H1 (cell line): ENCODE measurements around the gene ATP9B. TPM values are rescaled to one million over a fixed set of nuclear protein-coding genes. Genes with fewer than 3 reads are reported as not detected.

Experiments used
- CTCF ChIA-PET: fragments of 300-600 bp; sonication (Branson Sonifier 250); formaldehyde crosslinking; loops from one replicate; lab custom pipeline; 2021; ENCODE audit not compliant: partially characterized antibody; lab: Charles Lee
- POLR2A ChIA-PET: fragments of 300-600 bp; sonication (Branson Sonifier 250); formaldehyde crosslinking; loops from one replicate; lab custom pipeline; 2021; ENCODE audit warnings: inconsistent platforms; ENCODE audit not compliant: partially characterized antibody; lab: Charles Lee
- DNase-seq, 2 experiments: peaks; one replicate each; pipeline versions ENCODE4 v3.0.0 to v3.0.0-alpha.2; 2010 to 2022; ENCODE audit warnings: low spot score in 2 of 2, low read depth in 1 of 2, mixed read lengths in 1 of 2
- FAIRE-seq: peaks from 2 replicates; lab custom pipeline; 2011; peaks lifted over from hg19 to GRCh38; lab: Jason Lieb, UNC
- H2AFZ ChIP-seq: 2 replicates; pipeline ENCODE4 v1.8.1; 2012; ENCODE audit warnings: low read length, inconsistent platforms
- H2AK5ac ChIP-seq: 2 replicates; pipeline ENCODE4 v1.6.1; 2013; ENCODE audit warnings: low read depth, low read length
- H2BK120ac ChIP-seq: replicated peaks from 2 replicates; pipeline ENCODE3; 2013; ENCODE audit warnings: low read depth, low read length, inconsistent platforms
- H2BK12ac ChIP-seq: 2 replicates; pipeline ENCODE4 v1.6.1; 2013; ENCODE audit warnings: low read depth, low read length
- H2BK15ac ChIP-seq: 2 replicates; pipeline ENCODE4 v1.6.1; 2013; ENCODE audit warnings: low read length
- H2BK20ac ChIP-seq: 2 replicates; pipeline ENCODE4 v1.6.1; 2013; ENCODE audit warnings: low read length
- H2BK5ac ChIP-seq: 2 replicates; pipeline ENCODE4 v1.6.1; 2013; ENCODE audit warnings: low read depth, low read length
- H3K14ac ChIP-seq: 2 replicates; pipeline ENCODE4 v1.6.1; 2013; ENCODE audit warnings: inconsistent platforms; ENCODE audit not compliant: insufficient read length
- H3K18ac ChIP-seq: 2 replicates; pipeline ENCODE4 v1.6.1; 2013; ENCODE audit warnings: low read length; ENCODE audit errors: extremely low read depth
- H3K23ac ChIP-seq: 2 replicates; pipeline ENCODE4 v1.6.1; 2013; ENCODE audit warnings: inconsistent platforms; ENCODE audit not compliant: insufficient read length
- H3K23me2 ChIP-seq: 2 replicates; pipeline ENCODE4 v1.6.1; 2013; ENCODE audit warnings: low read depth, low read length
- H3K27ac ChIP-seq: 2 replicates; pipeline ENCODE4 v1.6.1; 2011; ENCODE audit warnings: low read depth, low read length, inconsistent platforms
- H3K27me3 ChIP-seq, 4 experiments: replicated peaks in 1 of 4; 1 replicate in 1 of 4; 2 replicates in 3 of 4; pipeline versions ENCODE4 v1.6.1 to v1.8.1; 2011 to 2013; ENCODE audit warnings: low read length in 3 of 4, mild to moderate bottlenecking in 3 of 4, inconsistent platforms in 2 of 4, mixed read lengths in 2 of 4, moderate library complexity in 1 of 4; ENCODE audit not compliant: control insufficient read depth in 3 of 4, insufficient read depth in 3 of 4; ENCODE audit errors: extremely low read depth in 1 of 4
- H3K36me3 ChIP-seq, 4 experiments: 2 replicates each; pipeline versions ENCODE4 v1.6.1 to v1.8.1; 2011 to 2013; ENCODE audit warnings: mild to moderate bottlenecking in 4 of 4, low read length in 3 of 4, moderate library complexity in 2 of 4, control low read depth in 1 of 4, inconsistent platforms in 1 of 4; ENCODE audit not compliant: insufficient read depth in 4 of 4, control insufficient read depth in 2 of 4
- H3K4ac ChIP-seq: replicated peaks from 2 replicates; pipeline ENCODE3; 2013; ENCODE audit warnings: low read length, low read depth, mixed read lengths, inconsistent platforms; ENCODE audit not compliant: insufficient read length
- H3K4me1 ChIP-seq, 4 experiments: replicated peaks in 1 of 4; 1 replicate in 1 of 4; 2 replicates in 3 of 4; pipeline versions ENCODE4 v1.6.1 to v1.8.1; 2011 to 2013; ENCODE audit warnings: low read length in 3 of 4, inconsistent platforms in 2 of 4, mixed read lengths in 1 of 4; ENCODE audit not compliant: insufficient read depth in 4 of 4, control insufficient read depth in 3 of 4
- H3K4me2 ChIP-seq, 2 experiments: 2 replicates each; pipeline versions ENCODE4 v1.6.1 to v1.8.1; 2011 to 2013; ENCODE audit warnings: low read depth in 2 of 2, low read length in 2 of 2, control low read depth in 1 of 2, inconsistent platforms in 1 of 2, mild to moderate bottlenecking in 1 of 2; ENCODE audit not compliant: insufficient read depth in 1 of 2
- H3K4me3 ChIP-seq, 4 experiments: fragments of 200-600, 300-600 bp in 1 of 4; sonication (generic), shearing (Covaris generic), sonication (Bioruptor Twin) in 1 of 4; 2 replicates each; pipeline versions ENCODE4 v1.5.1 to v1.8.1; 2011 to 2016; ENCODE audit warnings: low read length in 4 of 4, low read depth in 3 of 4, control low read depth in 2 of 4, inconsistent platforms in 2 of 4, mild to moderate bottlenecking in 2 of 4, mixed read lengths in 1 of 4, moderate library complexity in 1 of 4; ENCODE audit not compliant: insufficient read depth in 2 of 4; ENCODE audit errors: extremely low read depth in 1 of 4
- H3K56ac ChIP-seq: replicated peaks from 2 replicates; pipeline ENCODE3; 2013; ENCODE audit warnings: low read depth, mild to moderate bottlenecking, mixed read lengths, low read length, inconsistent platforms; ENCODE audit not compliant: insufficient read length
- H3K79me1 ChIP-seq: 2 replicates; pipeline ENCODE4 v1.6.1; 2013; ENCODE audit warnings: low read depth, low read length, control low read depth
- H3K79me2 ChIP-seq, 2 experiments: 2 replicates each; pipeline versions ENCODE4 v1.6.1 to v1.8.1; 2012 to 2013; ENCODE audit warnings: low read length in 2 of 2, mild to moderate bottlenecking in 2 of 2, inconsistent platforms in 1 of 2; ENCODE audit not compliant: insufficient read depth in 2 of 2, control insufficient read depth in 1 of 2
- H3K9ac ChIP-seq, 4 experiments: replicated peaks in 1 of 4; 1 replicate in 1 of 4; 2 replicates in 3 of 4; pipeline versions ENCODE4 v1.6.1 to v1.8.1; 2011 to 2013; ENCODE audit warnings: low read depth in 3 of 4, low read length in 3 of 4, control low read depth in 2 of 4, mild to moderate bottlenecking in 2 of 4, moderate library complexity in 2 of 4, inconsistent platforms in 1 of 4; ENCODE audit errors: extremely low read depth in 1 of 4
- H3K9me3 ChIP-seq, 2 experiments: 2 replicates each; pipeline versions ENCODE4 v1.6.1 to v1.8.1; 2012 to 2013; ENCODE audit warnings: mild to moderate bottlenecking in 2 of 2, moderate library complexity in 2 of 2, control low read depth in 1 of 2, inconsistent platforms in 1 of 2, low read depth in 1 of 2, low read length in 1 of 2, mixed read lengths in 1 of 2; ENCODE audit not compliant: insufficient read depth in 2 of 2
- H4K20me1 ChIP-seq, 2 experiments: replicated peaks in 1 of 2; 2 replicates each; pipeline versions ENCODE3 to v1.8.1; 2011 to 2013; ENCODE audit warnings: inconsistent platforms in 2 of 2, low read length in 2 of 2, mild to moderate bottlenecking in 1 of 2; ENCODE audit not compliant: insufficient read depth in 2 of 2, control insufficient read depth in 1 of 2
- H4K5ac ChIP-seq: 2 replicates; pipeline ENCODE4 v1.6.1; 2013; ENCODE audit warnings: low read length, low read depth, mixed read lengths, inconsistent platforms; ENCODE audit not compliant: insufficient read length
- H4K8ac ChIP-seq: 2 replicates; pipeline ENCODE4 v1.8.0; 2013; ENCODE audit warnings: mild to moderate bottlenecking, moderate library complexity, low read length, inconsistent platforms; ENCODE audit not compliant: insufficient read depth; ENCODE audit errors: extremely low read depth
- H4K91ac ChIP-seq: replicated peaks from 2 replicates; pipeline ENCODE3; 2013; ENCODE audit warnings: low read length, mixed read lengths, inconsistent platforms; ENCODE audit not compliant: insufficient read length
- BCL11A ChIP-seq, 2 experiments: IDR thresholded peaks; one replicate each; pipeline ENCODE4 v1.6.1; 2011; ENCODE audit warnings: low read depth in 2 of 2, low read length in 2 of 2, mild to moderate bottlenecking in 2 of 2
- EGR1 ChIP-seq: IDR thresholded peaks from 2 replicates; pipeline ENCODE4 v1.6.1; 2011; ENCODE audit warnings: low read depth, low read length, borderline replicate concordance
- EP300 ChIP-seq, 2 experiments: IDR thresholded peaks; 1 replicate in 1 of 2; 2 replicates in 1 of 2; pipeline ENCODE4 v1.6.1; 2011 to 2012; ENCODE audit warnings: low read depth in 2 of 2, low read length in 2 of 2, mild to moderate bottlenecking in 2 of 2, borderline replicate concordance in 1 of 2, inconsistent platforms in 1 of 2, moderate library complexity in 1 of 2
- JUN ChIP-seq: IDR thresholded peaks from 2 replicates; pipeline ENCODE4 v1.6.1; 2011; ENCODE audit warnings: low read depth, mild to moderate bottlenecking, improper control_type of control experiment, low read length
- KDM4A ChIP-seq: IDR thresholded peaks from one replicate; pipeline ENCODE4 v1.7.1; 2012; ENCODE audit warnings: low read depth, mild to moderate bottlenecking, moderate library complexity, low read length, inconsistent platforms; ENCODE audit not compliant: severe bottlenecking
- RAD21 ChIP-seq, 2 experiments: IDR thresholded peaks in 1 of 2; conservative IDR thresholded peaks in 1 of 2; 2 replicates each; pipeline ENCODE4 v1.6.1; 2011; ENCODE audit warnings: low read depth in 2 of 2, low read length in 2 of 2, improper control_type of control experiment in 1 of 2, inconsistent platforms in 1 of 2, mild to moderate bottlenecking in 1 of 2, moderate library complexity in 1 of 2
- RXRA ChIP-seq: IDR thresholded peaks from 2 replicates; pipeline ENCODE4 v1.6.1; 2011; ENCODE audit warnings: low read depth, mild to moderate bottlenecking, low read length, moderate library complexity; ENCODE audit not compliant: insufficient read depth
- SP4 ChIP-seq: IDR thresholded peaks from 2 replicates; pipeline ENCODE4 v1.6.1; 2012; ENCODE audit warnings: low read length, inconsistent platforms
- WGBS, 2 experiments: shearing (Covaris generic) in 1 of 2; methylation state at CpG; one replicate each; pipeline versions ENCODE4 v1.1.6 to v1.1.7; 2013 to 2015; ENCODE audit warnings: low lambda C conversion rate in 2 of 2, mixed read lengths in 2 of 2, inconsistent platforms in 1 of 2, low coverage in 1 of 2, missing lambda C conversion rate in 1 of 2; ENCODE audit not compliant: insufficient replicate concordance in 2 of 2, insufficient coverage in 1 of 2, insufficient read length in 1 of 2; ENCODE audit errors: extremely low coverage in 1 of 2, missing lambda C conversion rate in 1 of 2; 5-methylcytosine and 5-hydroxymethylcytosine counted together
- polyA plus RNA-seq, 7 experiments: library from polyadenylated mRNA; depleted of rRNA in 3 of 7; stranded (reverse) in 5 of 7; unstranded in 2 of 7; fragments of >200 nt in 5 of 7; fragments of 200-250 nt in 2 of 7; gene quantifications; 1 replicate in 5 of 7; 2 replicates in 1 of 7; 4 replicates in 1 of 7; pipeline versions ENCODE4 v1.2.1 to v1.2.3, GENCODE V29; 2011 to 2013; ENCODE audit warnings: missing spikeins in 2 of 7, mixed read lengths in 2 of 7
- total RNA-seq: library from RNA; stranded (reverse); fragmentation: NEBNext Ultra II Directional; extraction: Animal tissue kit (Norgen Biotek cat#: 25700); gene quantifications from 2 replicates; pipeline ENCODE4 v1.2.1, GENCODE V29; 2021
- TF ChIP-seq, protein P1 (sequence below), 3 experiments: IDR thresholded peaks; 1 replicate in 2 of 3; 2 replicates in 1 of 3; pipeline versions ENCODE4 v1.5.1 to v1.6.1; 2011; ENCODE audit warnings: low read length in 3 of 3, mild to moderate bottlenecking in 3 of 3, inconsistent platforms in 2 of 3, low read depth in 1 of 3, moderate library complexity in 1 of 3; ENCODE audit not compliant: insufficient read depth in 1 of 3; ENCODE audit errors: control extremely low read depth in 1 of 3

ATP9B gene
- total and polyA plus RNA-seq, 2 of the 8 experiments (the other 6 are each of a cell fraction or from before 2014, with no cell fraction given) = 15.1 to 21.7 TPM

DNA sequence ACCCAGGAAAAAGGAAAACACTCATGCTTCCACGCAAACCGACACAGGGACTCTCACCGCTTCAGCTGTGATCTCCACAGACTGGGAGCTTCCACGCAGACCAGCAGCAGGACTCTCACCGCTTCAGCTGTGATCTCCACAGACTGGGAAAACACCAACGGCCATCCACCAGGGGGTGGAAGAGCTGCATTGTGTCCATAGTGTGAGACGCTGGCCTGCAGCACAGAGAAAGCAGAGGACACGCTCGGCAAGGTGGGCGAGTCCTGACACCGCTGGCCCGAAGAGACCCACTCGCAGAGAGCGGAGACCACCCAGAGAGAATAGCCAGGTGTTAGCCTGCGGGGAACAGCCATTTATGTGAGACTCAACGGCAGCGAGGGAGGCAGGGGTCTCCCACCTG is 284.1 kb downstream of the ATP9B start:
- Histone ChIP-seq H3K18ac (no peak overlapping the region), H3K23ac (no peak overlapping the region), H4K20me1 (peaks cover 0 to 3% of the 10 kb centered on the region in 2 experiments), H2BK20ac (no peak overlapping the region), H3K4me2 (no peak overlapping the region), H2BK5ac (no peak overlapping the region), H2AFZ (no peak overlapping the region), H3K27me3 (no peaks in the 10 kb centered on the region), H3K27ac (no peak overlapping the region), H3K4me3 (no peak overlapping the region), H3K4ac (no peak overlapping the region), H3K9ac (no peak overlapping the region), H2BK120ac (no peak overlapping the region), H3K56ac (no peak overlapping the region), H3K14ac (no peak overlapping the region), H3K23me2 (no peaks in the 10 kb centered on the region), H4K8ac (no peak overlapping the region), H3K79me2 (no peaks in the 10 kb centered on the region), H3K9me3 (no peaks in the 10 kb centered on the region), H3K36me3 (no peaks in the 10 kb centered on the region; a peak in 1 of 8 replicates), H3K4me1 (0 out of 7 replicates have a peak, but pooled peaks cover 0 to 4% (median 0%) of the 10 kb centered on the region in 4 experiments), H4K5ac (no peak overlapping the region), H2AK5ac (no peak overlapping the region), H2BK15ac (no peak overlapping the region), H4K91ac (no peak overlapping the region), H2BK12ac (no peak overlapping the region), H3K79me1 (no peaks in the 10 kb centered on the region)
- POLR2A ChIA-PET = no interaction called here
- DNase-seq (peak in 1 of 2 experiments; percentile 60), FAIRE-seq (no peak)
- CTCF ChIA-PET = interaction anchor here (0.7 kb wide), 1 partner anchor 9 kb away, joined by 3 read pairs; no protein-coding TSS in a partner anchor
- 88% methylated on average over 17 of the region's 17 CpGs; no CpG with 5 or more reads in 1 of the 2 experiments for WGBS, 2 experiments
- TF ChIP-seq RAD21 (IDR thresholded peaks at IDR 0.05 in 1 of 2, conservative IDR thresholded peaks at IDR 0.05 in 1 of 2; ENCODE audit: low read depth in 2 of 2, low read length in 2 of 2) (peak; percentile 46 to 61), JUN (no peak), SP4 (no peak), EP300 (IDR thresholded peaks at IDR 0.05; ENCODE audit: borderline replicate concordance in 1 of 2, low read depth in 2 of 2, low read length in 2 of 2) (no peak), BCL11A (IDR thresholded peaks at IDR 0.05; ENCODE audit: low read depth in 2 of 2, low read length in 2 of 2) (no peak), KDM4A (no peak), RXRA (no peak), EGR1 (no peak)
- TF ChIP-seq, protein P1, sequence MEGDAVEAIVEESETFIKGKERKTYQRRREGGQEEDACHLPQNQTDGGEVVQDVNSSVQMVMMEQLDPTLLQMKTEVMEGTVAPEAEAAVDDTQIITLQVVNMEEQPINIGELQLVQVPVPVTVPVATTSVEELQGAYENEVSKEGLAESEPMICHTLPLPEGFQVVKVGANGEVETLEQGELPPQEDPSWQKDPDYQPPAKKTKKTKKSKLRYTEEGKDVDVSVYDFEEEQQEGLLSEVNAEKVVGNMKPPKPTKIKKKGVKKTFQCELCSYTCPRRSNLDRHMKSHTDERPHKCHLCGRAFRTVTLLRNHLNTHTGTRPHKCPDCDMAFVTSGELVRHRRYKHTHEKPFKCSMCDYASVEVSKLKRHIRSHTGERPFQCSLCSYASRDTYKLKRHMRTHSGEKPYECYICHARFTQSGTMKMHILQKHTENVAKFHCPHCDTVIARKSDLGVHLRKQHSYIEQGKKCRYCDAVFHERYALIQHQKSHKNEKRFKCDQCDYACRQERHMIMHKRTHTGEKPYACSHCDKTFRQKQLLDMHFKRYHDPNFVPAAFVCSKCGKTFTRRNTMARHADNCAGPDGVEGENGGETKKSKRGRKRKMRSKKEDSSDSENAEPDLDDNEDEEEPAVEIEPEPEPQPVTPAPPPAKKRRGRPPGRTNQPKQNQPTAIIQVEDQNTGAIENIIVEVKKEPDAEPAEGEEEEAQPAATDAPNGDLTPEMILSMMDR (IDR thresholded peaks at IDR 0.05; ENCODE audit: control extremely low read depth in 1 of 3, insufficient read depth in 1 of 3, low read depth in 1 of 3, low read length in 3 of 3) = peak; percentile 44 to 61 (median 61)
